ENCODE results near the gene ELMO1. TPM values are rescaled to one million over a fixed set of nuclear protein-coding genes. Genes with fewer than 3 reads are reported as not detected.

The ELMO1 gene
- total RNA-seq, 2 donors from 2014 or later: 5.6 to 16.1 TPM

GRCh38 chr7:37417107-37417474, 31.6 kb downstream of the ELMO1 start:
- intact Hi-C loops (cut with DNase I, micrococcal nuclease): no loop called here
- no peak for DNase-seq
- ATAC-seq: peak; percentile 39

DNA sequence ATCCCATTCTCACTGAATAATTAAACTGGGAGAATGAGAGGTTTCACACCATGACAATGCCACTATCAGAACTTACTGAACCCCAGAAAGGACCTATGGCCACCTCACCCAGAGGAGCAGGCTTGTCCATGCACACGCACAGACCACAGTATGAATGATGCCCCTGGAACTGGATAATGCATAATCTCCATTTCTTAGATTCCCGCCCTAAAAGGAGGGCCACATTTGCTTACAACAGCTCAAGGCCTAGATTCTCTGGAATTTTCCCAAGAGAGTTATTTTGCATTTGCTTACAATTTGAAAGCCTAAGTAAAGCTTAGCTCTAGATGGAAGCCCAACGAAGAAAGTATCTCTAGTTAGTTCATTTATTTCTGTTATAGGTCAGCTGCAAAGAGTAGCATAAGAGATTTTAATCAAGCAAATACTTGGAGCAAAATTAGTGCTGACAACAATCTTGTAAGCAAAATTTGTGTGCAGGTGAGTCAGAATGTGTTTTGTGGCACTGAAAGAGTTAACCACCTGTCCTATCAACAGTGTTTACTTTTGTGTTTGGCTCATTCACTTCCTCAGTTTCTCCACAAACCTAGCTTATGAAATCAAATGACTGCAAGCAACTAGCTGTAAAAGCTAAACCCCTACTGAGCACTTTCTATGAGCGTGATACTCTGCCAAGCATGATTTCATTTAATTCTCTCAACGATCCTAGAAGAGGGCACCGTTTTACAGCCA, 32.1 kb downstream of the ELMO1 start:
- intact Hi-C loops (cut with DNase I, micrococcal nuclease): no loop called here
- peak; percentile 93 for ATAC-seq
- DNase-seq: no peak

DNA sequence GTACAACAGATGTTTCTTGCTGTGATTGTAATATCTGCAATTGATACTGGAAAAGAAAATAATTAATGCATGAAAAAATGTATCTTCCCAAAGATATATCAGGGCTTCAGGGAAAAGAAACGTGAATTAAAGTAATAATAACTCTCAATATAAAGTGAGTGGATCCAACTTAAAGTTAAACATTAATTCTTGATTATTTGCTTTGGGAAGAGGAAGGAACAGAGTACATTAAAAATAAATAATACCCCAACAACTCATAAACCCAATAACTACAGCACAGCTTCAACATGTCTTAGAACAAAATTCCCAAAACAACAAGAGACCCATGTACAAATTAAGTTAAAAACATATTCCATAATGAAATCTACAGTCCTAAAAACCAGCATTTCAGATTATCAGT, 33.0 kb downstream of the ELMO1 start:
- ATAC-seq: no peak
- no peak for DNase-seq
- intact Hi-C loops (cut with DNase I, micrococcal nuclease): no loop called here

- intact Hi-C loops (cut with DNase I, micrococcal nuclease): no loop called here
- no peak for DNase-seq
- ATAC-seq: peak; percentile 40
Observed at GRCh38 chr7:37414352-37414983, 34.2 kb downstream of the ELMO1 start.

- DNase-seq: no peak
- intact Hi-C loops (cut with DNase I, micrococcal nuclease): no loop called here
- ATAC-seq: no peak
Observed at GRCh38 chr7:37411444-37412034, 37.1 kb downstream of the ELMO1 start.

- intact Hi-C loops (cut with DNase I, micrococcal nuclease): no loop called here
- no peak for DNase-seq
- ATAC-seq: peak; percentile 28
Observed at GRCh38 chr7:37410305-37411229, 38.1 kb downstream of the ELMO1 start.

DNA sequence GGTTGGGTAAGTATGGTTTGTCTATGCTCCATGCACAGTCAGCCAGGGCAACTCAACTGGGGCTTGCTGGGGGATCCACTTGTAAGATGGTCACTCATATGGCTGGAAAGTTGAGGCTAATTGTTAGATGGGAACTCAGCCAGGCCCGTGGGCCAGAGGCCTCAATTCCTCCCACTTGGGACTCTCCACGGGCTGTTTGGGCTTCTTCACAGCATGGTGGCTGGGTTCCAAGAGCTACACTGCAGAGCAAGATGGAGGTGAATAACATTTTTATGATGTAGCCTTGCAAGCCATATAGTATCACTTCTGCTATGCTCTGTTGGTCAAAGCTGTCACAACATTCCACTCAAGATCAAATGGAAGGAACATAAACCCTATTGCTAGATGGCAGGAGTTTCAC, 39.2 kb downstream of the ELMO1 start:
- DNase-seq (no peak), ATAC-seq (no peak)
- intact Hi-C loops (cut with DNase I, micrococcal nuclease): no loop called here

GRCh38 chr7:37408291-37409228, 40.1 kb downstream of the ELMO1 start:
- DNase-seq: no peak
- no peak for ATAC-seq
- intact Hi-C loops (cut with DNase I, micrococcal nuclease): no loop called here

DNA sequence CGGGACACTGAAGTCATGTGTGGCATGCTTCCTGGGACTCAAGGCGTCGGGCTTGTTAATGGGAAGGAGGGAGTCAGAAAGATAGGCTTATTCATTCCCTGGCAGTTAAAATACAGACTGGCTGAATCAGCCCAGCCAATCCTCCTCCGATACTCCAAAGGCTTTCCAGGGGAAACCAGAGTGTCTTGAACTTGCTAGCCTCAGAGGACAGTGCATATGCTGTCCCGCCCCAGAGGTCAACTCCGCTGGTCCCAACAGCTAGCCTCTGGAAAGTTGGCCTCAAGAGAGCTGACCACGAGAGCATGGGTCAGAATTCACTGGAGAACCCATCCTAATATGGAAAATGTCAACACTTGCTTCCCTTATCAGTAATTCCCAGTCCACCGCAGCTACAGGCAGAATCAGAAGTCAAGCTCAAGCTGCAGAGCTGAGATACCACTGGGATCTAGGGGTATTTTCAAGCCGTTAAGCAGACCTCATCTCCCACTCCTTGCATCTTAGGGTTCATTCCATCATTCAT, 43.0 kb downstream of the ELMO1 start:
- ATAC-seq: peak; percentile 67
- intact Hi-C loops (cut with DNase I, micrococcal nuclease): no loop called here

DNA sequence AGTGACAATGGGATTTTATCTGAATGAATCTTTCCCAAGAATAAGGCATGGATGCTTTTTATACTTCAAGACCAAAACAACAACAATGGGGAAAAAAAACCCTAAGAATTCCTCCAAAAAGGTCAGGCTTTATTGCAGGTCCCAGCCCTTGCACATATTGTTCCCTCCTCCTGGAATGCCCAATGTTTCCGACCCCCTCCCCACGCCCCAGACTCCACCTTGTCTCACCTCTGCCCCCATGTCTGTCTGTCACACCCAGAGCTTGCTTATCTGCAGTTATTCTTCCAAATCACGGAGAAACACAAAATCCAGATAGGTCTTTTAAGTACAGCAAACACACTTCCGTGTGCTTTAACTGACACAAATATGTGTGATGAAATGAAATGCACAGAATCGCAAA, 43.5 kb downstream of the ELMO1 start:
- intact Hi-C loops (cut with DNase I, micrococcal nuclease): no loop called here
- no peak for DNase-seq
- ATAC-seq: no peak

More for the DNA sequence above, 43.0 kb downstream of the ELMO1 start:
- DNase-seq: no peak

DNA sequence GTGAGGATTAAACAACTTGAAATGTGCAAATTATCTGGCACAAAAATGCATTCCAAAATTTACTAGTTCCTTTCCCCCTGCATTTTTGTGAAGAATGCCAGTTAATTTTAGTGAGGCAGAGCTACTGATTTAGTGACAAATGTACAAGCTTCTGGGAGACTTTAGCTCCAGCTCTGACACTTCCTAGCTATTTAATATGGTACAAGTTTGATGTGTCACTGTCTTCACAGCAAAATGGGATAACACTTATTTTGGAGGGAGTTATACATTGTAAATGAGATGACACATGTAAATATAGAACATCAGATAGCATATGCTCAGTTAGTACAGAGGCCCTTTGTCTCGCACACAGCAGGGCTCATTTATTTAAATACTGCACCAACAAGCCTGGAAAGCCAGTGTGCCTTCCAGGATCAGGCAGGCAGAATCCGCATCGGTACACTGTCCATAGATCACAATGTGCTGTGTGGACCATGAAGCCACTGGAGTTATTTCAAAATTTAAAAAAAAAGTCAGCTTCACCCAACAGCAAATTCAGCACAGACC, 48.7 kb downstream of the ELMO1 start:
- no peak for ATAC-seq

GRCh38 chr7:37398403-37398802, 50.3 kb downstream of the ELMO1 start:
- intact Hi-C loops (cut with DNase I, micrococcal nuclease): no loop called here
- no peak for ATAC-seq
- no peak for DNase-seq

More for the DNA sequence above, 48.7 kb downstream of the ELMO1 start:
- intact Hi-C loops (cut with DNase I, micrococcal nuclease): no loop called here
- DNase-seq: no peak

DNA sequence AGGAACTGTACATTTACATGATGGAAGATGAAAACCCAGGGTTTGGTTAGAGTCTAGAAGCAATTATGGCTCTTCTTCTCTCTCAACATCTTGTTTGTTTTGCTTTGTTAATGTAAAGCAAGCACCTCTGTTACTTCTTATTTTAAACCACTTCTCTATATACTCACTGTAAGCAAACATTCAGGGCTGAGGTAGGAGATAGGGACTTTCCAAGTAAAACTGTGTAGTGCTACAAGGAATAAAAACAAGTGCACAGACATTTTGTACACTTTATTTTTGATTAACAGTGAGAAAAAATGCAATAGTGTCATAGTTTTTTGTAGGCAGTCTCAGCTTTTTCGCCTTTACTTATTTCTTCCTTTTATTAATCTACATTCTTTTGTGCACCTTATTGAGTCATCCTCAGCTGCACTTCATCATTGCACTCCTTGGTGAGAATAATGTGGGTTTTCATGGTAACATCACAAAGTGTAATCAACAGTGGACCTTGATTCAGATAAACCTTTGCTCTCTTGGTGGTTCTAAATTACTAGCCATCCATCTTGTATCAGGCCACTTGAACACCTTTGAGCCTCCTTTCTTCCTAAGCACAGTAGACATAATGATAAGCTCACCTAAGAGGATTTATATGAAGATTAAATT, 52.9 kb downstream of the ELMO1 start:
- DNase-seq (no peak), ATAC-seq (peak; percentile 34)
- intact Hi-C loops (cut with DNase I, micrococcal nuclease): no loop called here

- intact Hi-C loops (cut with DNase I, micrococcal nuclease): no loop called here
- DNase-seq: no peak
- ATAC-seq: no peak
Observed at GRCh38 chr7:37394158-37394557, 54.5 kb downstream of the ELMO1 start.

DNA sequence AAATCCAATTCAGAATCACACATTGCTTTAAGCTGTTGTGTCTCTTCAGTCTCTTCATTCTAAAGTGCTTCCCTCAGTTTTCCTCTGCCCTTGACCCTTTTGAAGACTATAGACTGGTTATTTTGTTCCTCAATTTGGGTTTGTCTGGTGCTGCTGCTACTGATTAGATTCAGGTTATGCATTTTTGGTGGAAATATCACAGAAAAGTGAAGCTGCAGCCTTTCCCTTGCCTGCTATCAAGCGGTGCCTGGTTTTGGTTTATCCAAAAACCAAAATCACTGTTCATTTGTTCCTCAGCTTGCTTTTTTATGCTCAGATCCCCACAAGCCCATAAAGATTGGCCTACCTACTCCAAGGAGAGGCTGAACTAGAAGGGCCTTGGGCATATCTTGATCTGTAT, 55.2 kb downstream of the ELMO1 start:
- no peak for ATAC-seq
- intact Hi-C loops (cut with DNase I, micrococcal nuclease): no loop called here
- DNase-seq: no peak

DNA sequence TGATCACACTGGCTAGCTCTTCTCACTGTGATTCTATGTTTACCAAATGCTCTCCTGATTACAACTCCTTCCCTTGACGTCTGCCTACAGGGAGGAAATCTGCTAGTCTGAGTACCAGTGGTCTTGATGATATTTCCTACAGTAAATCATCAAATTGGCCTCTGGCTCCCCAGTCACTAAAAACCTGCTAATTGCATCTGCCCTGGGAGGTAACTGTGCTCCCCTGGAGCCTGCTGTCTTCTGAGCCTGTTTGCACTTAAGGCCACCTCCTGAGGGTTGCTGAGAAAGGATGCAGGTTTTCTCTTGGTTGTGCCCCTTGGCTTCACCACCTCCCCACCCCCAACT, 56.0 kb downstream of the ELMO1 start:
- intact Hi-C loops (cut with DNase I, micrococcal nuclease): no loop called here
- DNase-seq (no peak), ATAC-seq (no peak)

Data from left colon (tissue), 2 donors.